Activated T-cell treated with anti-CD3 and anti-CD28 coated beads, Interleukin-2, amount 50 U/mL, for 48 hours (primary cell): ENCODE results near the gene TNFSF4.
A peak's percentile ranks its signal among the peaks of the same experiment; 100 is the strongest.
"Not testable (repeated sequence)": the region's sequence is repeated elsewhere in the genome, so short reads cannot be mapped to it uniquely, and the experiment has no call there.

ENCODE experiments used
- DNase-seq, 2 experiments: peaks; one replicate each; pipeline ENCODE4 v3.0.0-alpha.2; 2020

The TNFSF4 gene

GRCh38 chr1:173162601-173163000 lies 44.5 kb downstream of the TNFSF4 start:
- DNase-seq: no peak

GRCh38 chr1:173161510-173162221 lies 45.5 kb downstream of the TNFSF4 start:
- DNase-seq: no peak

- not testable (repeated sequence) for DNase-seq
Observed at GRCh38 chr1:173153964-173154363, 53.2 kb downstream of the TNFSF4 start.

GRCh38 chr1:173153503-173153902 lies 53.6 kb downstream of the TNFSF4 start:
- no peak for DNase-seq

- no peak for DNase-seq
Observed at GRCh38 chr1:173152598-173152997, 54.5 kb downstream of the TNFSF4 start.

GRCh38 chr1:173150795-173151194 lies 56.3 kb downstream of the TNFSF4 start:
- DNase-seq: peak in 1 of 2 experiments; percentile 24

- DNase-seq: peak in 1 of 2 experiments; percentile 20
Observed at GRCh38 chr1:173149887-173150286, 57.2 kb downstream of the TNFSF4 start.

- DNase-seq: no peak
Observed at GRCh38 chr1:173148971-173149370, 58.2 kb downstream of the TNFSF4 start.

- no peak for DNase-seq
Observed at GRCh38 chr1:173148545-173148944, 58.6 kb downstream of the TNFSF4 start.

GRCh38 chr1:173140733-173141132 lies 66.4 kb downstream of the TNFSF4 start:
- no peak for DNase-seq

- DNase-seq: no peak
Observed at GRCh38 chr1:173139706-173140105, 67.4 kb downstream of the TNFSF4 start.

GRCh38 chr1:173137107-173137706 lies 69.9 kb downstream of the TNFSF4 start:
- no peak for DNase-seq

GRCh38 chr1:173134800-173135199 lies 72.3 kb downstream of the TNFSF4 start:
- no peak for DNase-seq

GRCh38 chr1:173134029-173134428 lies 73.1 kb downstream of the TNFSF4 start:
- no peak for DNase-seq
